Urinary bladder (tissue), 4 donors: ENCODE data around the gene HENMT1. TPM values are rescaled to one million over a fixed set of nuclear protein-coding genes. Genes with fewer than 3 reads are reported as not detected.

Experiments used
- DNase-seq: peaks from one replicate; pipeline ENCODE4 v3.0.0-alpha.2; 2015; ENCODE audit errors: extremely low spot score
- H3K27ac ChIP-seq: one replicate; pipeline ENCODE4 v1.5.1; 2013; ENCODE audit warnings: low read depth, mild to moderate bottlenecking, moderate library complexity
- H3K36me3 ChIP-seq: one replicate; pipeline ENCODE4 v1.6.1; 2013; ENCODE audit warnings: mild to moderate bottlenecking, moderate library complexity; ENCODE audit not compliant: insufficient read depth
- H3K4me1 ChIP-seq: one replicate; pipeline ENCODE4 v1.6.1; 2013; ENCODE audit warnings: mild to moderate bottlenecking, moderate library complexity; ENCODE audit not compliant: insufficient read depth
- H3K4me3 ChIP-seq: one replicate; pipeline ENCODE4 v1.5.1; 2013; ENCODE audit warnings: low read depth, low read length
- WGBS: extraction: QIAGEN DNeasy Blood & Tissue Kit; methylation state at CpG from one replicate; pipeline ENCODE4 v1.1.7; 2013; 5-methylcytosine and 5-hydroxymethylcytosine counted together
- polyA plus RNA-seq: library from polyadenylated mRNA; stranded (reverse); fragments of 200-250 nt; gene quantifications from one replicate; pipeline ENCODE4 v1.2.3, GENCODE V29; 2013
- total RNA-seq: library from RNA; depleted of rRNA; stranded (reverse); fragments of >200 nt; gene quantifications from one replicate; pipeline ENCODE4 v1.2.3, GENCODE V29; 2014
- donor health status: healthy with polysubstance abuse.
- donor health status: healthy.

The HENMT1 gene
- total and polyA plus RNA-seq, 2 donors: 4.7 to 11.4 TPM

DNA sequence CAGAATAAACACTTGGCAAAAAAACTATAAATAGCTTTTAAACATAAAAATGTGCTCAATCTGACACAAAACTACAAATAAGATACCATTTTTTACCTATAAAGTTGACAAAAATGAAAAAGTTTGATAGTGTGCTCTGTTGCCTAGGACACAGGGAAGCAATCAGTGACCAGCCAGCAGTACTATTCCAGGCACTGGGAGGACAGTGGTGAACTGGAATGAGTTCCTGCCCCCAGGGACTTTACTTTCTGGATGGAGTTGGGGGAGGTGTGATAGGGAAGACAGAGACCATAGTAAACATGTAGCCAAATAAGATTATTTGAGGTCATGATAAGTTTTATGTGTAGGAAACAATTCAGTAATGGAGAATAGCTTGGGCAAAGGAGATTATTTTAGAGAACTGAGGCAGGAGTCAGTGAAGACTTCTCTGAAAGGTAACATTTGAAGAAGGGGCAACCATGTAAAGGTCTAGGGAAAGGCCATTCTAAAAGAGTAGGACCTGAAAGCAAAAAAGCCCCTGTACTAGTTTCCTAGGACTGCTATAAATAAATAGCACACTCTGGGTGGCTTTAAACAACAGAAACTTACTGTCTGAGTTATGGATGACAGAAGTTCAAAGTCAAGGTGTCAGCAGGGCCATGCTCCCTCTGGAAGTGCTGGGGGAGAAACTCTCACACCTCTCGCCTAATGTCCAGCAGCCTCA is 59.0 kb downstream of the HENMT1 start:
- DNase-seq: no peak
- Histone ChIP-seq H3K36me3 (no peaks in the 10 kb centered on the region), H3K27ac (no peak overlapping the region), H3K4me3 (no peak overlapping the region), H3K4me1 (no peaks in the 10 kb centered on the region)
- WGBS: 98% methylated on average over 1 of the region's 1 CpG

- Histone ChIP-seq H3K36me3 (no peaks in the 10 kb centered on the region), H3K4me3 (no peak overlapping the region), H3K4me1 (peaks cover 1% of the 10 kb centered on the region), H3K27ac (no peak overlapping the region)
- DNase-seq: no peak
- WGBS: 41% methylated on average over 4 of the region's 4 CpGs
Measured at GRCh38 chr1:108600504-108600903, 60.4 kb downstream of the HENMT1 start.

GRCh38 chr1:108598340-108598739 is 62.6 kb downstream of the HENMT1 start:
- H3K4me1 ChIP-seq: peaks cover 1% of the 10 kb centered on the region
- no peak for DNase-seq
- H3K27ac ChIP-seq: no peak overlapping the region
- WGBS: 96% methylated on average over 1 of the region's 1 CpG
- no peaks in the 10 kb centered on the region for H3K36me3 ChIP-seq
- no peak overlapping the region for H3K4me3 ChIP-seq

Other genes with a start within 250 kb of the HENMT1 start
- not detected for gene NBPF6, start 210.8 kb downstream of the HENMT1 start, total RNA-seq
- gene NBPF6, start 210.8 kb downstream of the HENMT1 start, polyA plus RNA-seq: not detected
- gene EEIG2, start 101.0 kb downstream of the HENMT1 start, total RNA-seq: 82.1 TPM
- 10.2 TPM for gene EEIG2, start 101.0 kb downstream of the HENMT1 start, polyA plus RNA-seq
- 26.6 TPM for gene PRPF38B, start 31.2 kb upstream of the HENMT1 start, total RNA-seq
- 29.6 TPM for gene PRPF38B, start 31.2 kb upstream of the HENMT1 start, polyA plus RNA-seq
- gene FNDC7, start 51.8 kb upstream of the HENMT1 start, total RNA-seq: not detected
- gene FNDC7, start 51.8 kb upstream of the HENMT1 start, polyA plus RNA-seq: not detected
- gene STXBP3, start 85.6 kb upstream of the HENMT1 start, total RNA-seq: 118 TPM
- gene STXBP3, start 85.6 kb upstream of the HENMT1 start, polyA plus RNA-seq: 36.7 TPM
- gene AKNAD1, start 196.0 kb upstream of the HENMT1 start, total RNA-seq: 1.8 TPM
- gene AKNAD1, start 196.0 kb upstream of the HENMT1 start, polyA plus RNA-seq: 1.2 TPM
- gene GPSM2, start 215.9 kb upstream of the HENMT1 start, total RNA-seq: 66.4 TPM
- 5.6 TPM for gene GPSM2, start 215.9 kb upstream of the HENMT1 start, polyA plus RNA-seq